Measurements from ENCODE around the gene BLACAT1.
A peak's percentile ranks its signal among the peaks of the same experiment; 100 is the strongest.

Gene BLACAT1

DNA sequence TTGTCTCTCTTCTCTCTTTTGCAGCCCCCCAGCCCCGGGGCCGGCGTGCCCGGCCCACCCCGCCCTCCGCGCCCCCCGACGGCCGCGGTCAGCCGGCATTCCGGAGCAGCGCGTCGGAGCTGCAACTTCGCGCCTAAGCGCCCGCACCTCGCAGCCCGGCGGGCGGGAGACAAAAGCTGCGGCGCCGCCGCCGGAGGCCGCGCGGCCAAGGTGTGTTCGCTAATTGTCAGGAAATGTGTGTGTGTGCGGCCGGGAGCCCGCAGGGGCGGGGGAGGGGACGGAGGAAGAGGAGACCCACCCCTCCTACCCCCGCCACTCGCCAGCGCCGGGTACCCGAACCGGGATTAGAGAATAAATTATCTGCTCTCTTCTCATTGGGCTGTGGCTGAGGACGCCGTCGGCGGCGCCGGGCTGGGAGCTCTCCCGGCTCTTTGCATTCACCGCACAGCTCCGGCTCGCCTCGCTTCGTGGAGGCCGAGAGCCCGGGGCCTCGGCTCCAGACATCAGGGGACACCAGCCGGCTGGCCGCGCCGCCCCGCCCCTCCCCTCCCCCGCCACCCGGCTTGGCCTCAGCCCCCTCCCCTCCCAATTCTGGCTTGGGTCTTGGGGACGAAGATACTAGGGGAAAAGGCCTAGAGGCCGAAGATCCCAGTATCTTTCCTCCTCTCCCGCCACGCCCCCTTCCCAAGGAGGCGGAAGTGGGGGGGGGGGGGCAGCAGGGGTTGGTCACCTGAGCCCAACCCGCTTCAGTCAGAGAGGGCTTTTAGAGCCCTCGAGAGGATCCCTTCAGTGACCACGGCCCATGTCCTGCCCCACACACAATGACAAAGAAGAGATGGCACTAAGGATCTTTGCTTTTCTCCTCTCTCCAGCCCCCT lies 1.3 kb upstream of the BLACAT1 start:
- no peak for DNase-seq (ENCODE audit: low read depth in 2 of 2)

DNA sequence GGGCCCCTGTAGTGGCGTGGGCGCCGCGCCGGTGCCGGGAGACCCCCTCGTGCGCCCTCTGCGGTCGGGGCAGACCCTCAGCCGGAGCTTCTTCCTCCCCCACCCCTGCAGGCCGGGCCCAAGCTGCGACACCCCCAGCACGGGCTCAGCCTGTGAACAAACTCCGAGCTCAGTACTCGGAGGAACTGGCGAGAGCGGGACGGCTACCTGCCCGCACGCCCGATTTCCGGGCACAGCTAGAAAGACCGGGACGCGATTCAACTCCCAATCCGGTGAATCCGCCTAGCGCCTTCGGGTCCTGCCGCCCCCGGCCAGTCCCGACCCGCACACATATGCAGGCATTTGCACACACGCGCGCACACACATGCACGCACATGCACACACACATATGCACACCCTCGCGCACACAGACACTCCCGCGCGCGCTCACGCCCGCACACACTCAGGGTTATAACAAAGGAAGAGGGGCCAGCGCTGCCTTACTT lies 580 bp upstream of the BLACAT1 start:
- no peak for DNase-seq (ENCODE audit: low read depth in 2 of 2)

DNA sequence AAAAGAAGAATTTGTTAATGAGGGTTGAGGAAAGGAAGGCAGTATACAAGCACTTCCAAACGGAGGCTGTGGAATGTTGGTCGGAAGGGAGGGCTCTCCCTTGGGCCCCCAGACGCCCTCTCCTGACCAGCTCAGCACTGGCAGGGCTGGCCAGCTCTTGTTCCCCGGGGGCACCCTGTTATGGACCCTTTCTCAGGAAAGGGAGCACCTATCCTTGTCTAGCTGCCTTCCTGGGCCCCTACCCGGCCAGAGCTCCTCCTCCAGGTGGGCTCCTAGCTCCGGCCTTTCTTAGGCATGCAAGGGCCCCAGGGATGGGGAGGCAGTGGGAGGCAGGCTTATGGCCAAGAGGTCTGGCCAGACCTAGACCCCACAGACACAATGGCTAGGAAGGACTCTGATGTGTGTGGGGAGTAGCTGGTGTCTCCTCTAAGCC lies 926 bp downstream of the BLACAT1 start:
- no peak for DNase-seq (ENCODE audit: low read depth in 2 of 2)

DNA sequence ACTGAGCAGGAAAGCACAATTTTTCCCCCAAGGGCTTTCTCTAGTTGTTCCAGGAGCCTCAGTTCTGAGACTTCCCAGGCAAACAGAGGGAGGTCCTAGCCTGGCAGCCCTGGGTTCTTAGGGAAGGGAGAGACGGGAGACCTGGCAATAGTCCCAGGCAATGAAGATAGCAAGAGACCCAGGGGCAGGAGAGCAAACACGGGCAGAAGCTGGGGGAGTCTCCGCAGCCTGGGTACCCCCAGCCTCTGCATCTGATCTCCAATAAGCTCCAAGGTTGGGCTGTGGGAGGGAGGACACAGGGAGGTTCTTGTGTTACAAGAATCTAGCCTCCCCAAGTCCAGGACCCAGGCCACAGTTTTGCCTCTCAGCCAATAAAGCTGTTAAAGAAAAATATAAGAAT lies 2.4 kb downstream of the BLACAT1 start:
- DNase-seq (ENCODE audit: low read depth in 2 of 2): no peak

DNA sequence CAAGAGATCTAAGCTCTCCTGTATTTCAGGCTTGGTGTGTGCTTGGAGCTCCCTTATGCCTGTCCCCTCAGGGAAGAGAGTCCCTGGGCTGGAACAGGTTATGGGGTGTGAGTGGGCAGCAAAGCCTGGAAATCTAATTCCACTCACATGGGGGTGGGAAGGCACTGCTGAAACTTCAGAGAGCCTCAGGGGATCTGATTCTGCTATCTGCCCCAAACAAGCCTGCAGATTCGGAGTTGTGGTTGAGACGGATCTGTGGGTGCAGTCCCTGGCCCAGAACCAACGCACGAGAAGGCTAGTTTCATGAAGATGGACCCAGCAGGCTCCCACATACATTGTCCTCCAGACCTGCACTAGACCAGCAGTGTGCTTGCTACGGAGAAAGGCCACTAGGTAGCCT lies 2.9 kb downstream of the BLACAT1 start:
- DNase-seq (ENCODE audit: low read depth in 2 of 2): no peak

DNA sequence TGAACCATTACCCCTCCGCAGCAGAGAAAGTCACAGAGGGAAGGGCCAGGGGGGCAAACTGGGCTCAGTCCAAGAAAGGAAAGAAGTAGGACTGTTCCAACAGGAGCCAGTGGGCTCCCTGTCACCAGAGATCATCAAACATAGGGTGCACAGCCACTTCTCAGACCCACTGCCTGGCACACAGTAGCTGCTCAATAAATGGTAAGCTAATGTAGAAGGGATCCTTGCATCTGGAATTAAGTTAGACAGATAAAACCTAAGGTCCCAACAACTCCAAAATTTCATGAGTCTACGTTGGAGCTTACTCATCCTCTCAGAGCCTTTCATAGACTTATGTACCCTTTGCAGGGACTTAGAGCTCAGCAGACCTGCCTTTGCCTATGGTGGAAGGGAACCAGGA lies 3.5 kb downstream of the BLACAT1 start:
- DNase-seq (ENCODE audit: low read depth in 2 of 2): no peak

DNA sequence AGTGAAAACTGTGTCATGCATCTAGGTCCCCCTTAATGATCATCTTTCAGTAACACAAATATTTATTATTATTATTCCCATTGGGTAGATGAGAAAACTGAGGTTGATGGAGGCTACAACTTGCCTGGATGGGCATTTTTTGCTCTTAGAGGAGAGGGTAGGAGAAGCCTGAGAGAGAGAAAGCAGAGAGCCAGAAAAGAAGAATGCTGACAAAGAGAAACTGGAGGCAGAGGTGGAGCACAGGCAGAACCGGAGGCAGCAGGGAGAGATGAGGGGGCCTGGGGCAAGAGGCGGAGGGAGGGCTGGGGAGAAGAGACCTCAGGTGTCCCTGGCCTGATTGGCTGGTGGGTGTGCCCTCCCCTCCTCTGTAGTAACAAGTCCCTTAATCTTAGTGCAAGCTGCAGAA lies 4.1 kb downstream of the BLACAT1 start:
- DNase-seq (ENCODE audit: low read depth in 2 of 2): no peak

DNA sequence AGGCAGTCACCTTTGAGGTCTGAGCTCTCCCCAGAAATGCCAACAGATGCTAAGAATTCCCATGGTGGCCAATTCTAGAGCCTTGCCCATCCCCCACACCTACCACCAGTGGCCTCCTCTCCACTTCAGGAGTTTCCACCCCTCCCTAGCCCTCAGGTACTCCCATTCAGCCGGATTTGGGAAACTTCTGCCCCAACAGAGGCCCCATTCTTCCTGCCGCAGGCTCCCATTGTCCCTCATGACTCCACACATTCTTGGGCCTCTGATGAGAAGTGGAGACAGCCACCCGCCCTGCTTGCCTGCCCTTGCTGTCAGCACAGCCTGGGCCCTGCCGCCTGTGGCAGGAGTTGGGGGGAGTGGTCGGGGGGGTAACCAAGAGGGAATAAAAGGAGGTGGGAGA lies 4.6 kb downstream of the BLACAT1 start:
- DNase-seq (ENCODE audit: low read depth in 2 of 2): no peak

DNA sequence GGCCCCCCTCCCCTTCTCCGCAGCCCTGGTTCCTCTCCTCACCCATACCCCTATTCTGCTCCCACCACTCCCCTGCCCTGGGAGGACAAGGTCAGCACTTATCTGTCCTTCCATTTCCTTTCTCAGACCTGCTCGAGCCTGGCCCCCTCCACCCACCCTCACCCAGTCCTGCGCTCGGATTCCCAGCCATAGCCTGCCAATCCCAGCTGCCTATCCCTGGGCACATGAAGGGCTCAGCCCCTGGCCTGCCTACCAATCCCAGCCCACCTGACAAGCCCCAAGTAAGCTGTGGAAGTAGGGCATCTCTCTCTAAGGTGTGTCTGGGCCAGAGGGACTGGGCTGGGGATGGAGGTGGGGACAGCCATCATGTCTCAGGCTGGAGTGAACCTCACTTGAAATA lies 5.4 kb downstream of the BLACAT1 start:
- no peak for DNase-seq (ENCODE audit: low read depth in 2 of 2)

DNA sequence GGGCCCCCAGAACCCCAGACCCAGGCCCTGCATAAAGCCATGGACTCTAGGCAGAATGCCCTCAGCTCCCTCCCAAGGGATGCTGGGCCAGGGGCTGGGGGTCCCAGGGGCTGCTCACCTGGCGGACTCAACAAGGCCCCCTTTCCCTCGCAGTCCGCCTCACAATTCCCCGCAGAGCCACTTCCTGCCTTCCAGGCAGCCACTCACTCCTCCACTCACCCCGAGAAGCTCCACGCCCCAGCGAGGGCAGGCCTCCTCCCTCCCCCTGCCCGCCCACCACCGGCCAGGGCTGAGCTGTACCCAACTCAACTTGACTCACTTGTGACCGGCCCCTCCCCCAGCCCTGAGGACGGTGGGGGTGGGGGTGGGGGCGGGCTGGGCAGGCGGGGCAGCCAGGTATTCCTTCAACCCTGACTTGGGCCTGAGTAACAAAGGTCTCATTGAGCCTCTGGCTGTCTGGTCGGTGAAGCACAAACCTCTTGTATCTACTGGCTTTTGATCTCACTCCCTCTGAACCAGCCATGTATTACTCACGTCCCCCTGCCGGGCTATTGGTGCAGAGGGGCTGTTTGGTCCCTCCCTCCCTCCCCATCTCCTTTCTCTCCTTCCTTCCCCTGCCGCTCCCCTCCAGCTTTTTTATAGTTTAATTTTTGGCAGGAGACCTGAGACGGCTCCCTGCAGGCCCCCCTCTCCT lies 5.9 kb downstream of the BLACAT1 start:
- DNase-seq (ENCODE audit: low read depth in 2 of 2): peak; percentile 12 to 26

DNA sequence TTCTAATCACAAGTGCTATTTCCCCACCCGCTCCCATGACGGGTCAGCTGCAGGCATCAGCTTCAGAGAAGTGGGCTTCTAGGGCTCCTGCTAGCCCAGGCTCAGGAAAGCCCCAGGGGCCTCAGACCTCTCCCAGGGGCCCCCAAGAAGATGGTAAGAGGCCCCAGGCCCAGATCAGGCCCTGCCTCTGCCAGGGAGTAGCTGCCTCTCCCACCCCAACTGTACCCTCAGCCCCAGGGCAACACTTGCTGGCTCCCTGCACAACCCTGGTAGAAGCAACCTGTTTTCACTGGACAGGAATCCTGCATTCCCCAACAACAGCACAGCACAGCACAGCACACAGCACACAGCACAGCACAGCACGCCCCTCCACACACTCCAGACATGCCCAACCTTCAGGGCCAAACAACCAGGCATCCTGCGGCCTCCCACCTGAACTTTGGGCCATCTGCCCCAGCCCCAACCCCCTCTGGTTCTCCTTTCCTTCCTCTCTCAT lies 6.5 kb downstream of the BLACAT1 start:
- no peak for DNase-seq (ENCODE audit: low read depth in 2 of 2)

DNA sequence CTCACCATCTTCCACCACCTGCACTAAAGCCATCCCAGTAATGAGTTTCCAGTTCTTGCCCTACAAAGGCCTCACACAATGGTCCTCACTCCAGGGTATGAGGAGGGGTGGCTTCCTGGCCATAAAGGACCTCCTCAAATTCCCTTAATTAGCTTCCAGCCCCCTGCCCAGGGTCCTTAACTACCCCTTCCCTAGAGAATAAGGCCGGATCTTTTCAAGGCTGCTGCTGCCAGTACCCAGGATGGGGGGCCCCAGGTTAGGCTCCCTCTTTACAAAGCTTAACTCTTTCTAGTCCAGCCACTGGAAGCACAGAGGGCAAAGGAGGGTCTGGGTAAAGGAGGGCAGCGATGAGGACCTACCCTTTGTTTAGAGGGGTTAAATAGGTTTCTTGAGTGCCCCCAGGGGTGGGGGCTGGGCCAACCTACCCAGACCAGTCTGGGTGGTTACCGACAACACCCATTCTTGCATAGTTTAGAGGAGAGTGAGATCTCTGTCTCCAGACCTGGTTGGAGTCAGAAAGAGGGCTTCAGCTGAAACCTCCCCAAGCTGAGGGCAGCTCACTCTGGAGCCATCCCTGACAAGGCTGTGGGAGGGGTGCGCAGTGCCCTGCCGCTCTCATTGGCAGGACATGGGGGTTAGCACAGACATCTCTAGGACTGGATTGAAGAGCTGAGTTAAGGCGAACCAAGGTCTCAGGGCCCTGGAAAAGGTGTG lies 7.1 kb downstream of the BLACAT1 start:
- no peak for DNase-seq (ENCODE audit: low read depth in 2 of 2)

DNA sequence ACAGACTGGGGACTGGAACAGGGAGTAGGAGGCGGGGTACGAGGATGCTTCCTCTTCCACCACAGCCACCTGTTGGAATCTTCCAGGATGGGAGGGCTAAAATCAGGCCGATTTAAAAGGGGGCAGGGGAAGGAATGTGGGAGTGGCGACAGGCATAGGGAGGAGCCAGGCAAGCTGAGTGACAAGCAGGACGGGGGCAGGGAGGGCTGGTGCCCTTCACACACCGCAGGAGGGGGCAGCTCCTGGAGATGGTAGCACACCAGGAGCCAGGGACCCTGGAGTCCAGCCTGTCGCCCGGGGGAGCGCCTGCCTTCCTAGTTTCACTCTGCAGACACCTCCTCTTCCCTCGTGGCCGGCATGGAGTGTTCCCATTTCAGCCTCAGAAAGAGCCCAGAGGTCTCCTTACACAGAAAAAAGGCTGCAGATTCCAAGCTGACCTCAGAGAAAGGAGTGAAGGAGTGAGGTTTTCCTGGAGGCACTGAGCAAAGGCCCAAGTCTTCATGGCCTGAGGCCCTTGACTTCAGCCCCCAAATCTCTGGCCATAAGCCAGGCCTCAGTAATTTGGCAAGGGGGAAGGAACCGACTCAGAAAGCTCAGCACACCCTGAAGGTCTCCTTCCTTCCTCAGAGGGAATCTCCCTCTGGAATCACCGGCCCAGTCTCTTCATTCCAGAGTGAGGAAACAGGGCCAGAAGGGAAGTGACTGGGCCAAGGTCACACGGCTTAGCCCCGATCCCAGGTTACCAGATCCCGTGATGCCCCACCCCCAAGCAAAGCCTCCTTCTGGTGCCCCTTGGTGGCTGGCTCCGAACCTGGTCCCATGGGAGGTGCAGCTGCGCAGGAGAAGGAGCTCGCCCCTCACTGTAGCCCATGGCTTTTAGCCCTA lies 8.1 kb downstream of the BLACAT1 start:
- no peak for DNase-seq (ENCODE audit: low read depth in 2 of 2)

DNA sequence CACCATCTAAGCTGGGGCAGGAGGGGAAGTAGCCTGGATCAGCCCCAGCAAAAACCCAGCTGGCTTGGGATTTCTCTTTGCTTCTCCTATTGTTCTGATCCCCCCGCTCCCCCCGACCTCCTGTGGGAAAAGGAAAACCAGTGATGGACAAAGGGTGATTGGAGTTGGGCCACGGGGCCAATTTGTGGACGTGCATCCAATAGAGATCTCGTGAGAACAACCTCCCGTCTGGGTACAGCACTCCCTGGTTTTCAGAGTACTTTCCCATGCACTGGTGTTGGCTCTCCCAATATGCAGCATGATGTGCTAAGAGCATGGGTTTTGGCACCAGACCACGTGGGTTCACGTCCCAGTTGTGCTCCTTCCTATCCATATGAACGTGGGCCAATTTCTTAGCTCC lies 9.0 kb downstream of the BLACAT1 start:
- DNase-seq (ENCODE audit: low read depth in 2 of 2): no peak

DNA sequence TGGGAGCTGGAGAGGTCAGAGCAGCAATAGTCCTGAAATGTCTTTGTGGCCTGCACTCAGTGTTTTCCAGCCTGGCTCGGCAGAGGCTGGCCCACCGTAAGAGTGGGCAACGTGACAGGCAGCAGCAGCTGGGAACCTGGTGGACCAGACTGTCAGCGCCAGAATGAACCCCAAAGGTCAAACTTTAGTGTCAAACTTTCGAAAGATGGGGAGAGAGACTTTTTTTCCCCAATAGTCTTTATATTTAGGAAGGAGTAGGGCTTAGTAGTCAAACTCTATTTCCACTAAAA lies 10.3 kb downstream of the BLACAT1 start:
- no peak for DNase-seq (ENCODE audit: low read depth in 2 of 2)

DNA sequence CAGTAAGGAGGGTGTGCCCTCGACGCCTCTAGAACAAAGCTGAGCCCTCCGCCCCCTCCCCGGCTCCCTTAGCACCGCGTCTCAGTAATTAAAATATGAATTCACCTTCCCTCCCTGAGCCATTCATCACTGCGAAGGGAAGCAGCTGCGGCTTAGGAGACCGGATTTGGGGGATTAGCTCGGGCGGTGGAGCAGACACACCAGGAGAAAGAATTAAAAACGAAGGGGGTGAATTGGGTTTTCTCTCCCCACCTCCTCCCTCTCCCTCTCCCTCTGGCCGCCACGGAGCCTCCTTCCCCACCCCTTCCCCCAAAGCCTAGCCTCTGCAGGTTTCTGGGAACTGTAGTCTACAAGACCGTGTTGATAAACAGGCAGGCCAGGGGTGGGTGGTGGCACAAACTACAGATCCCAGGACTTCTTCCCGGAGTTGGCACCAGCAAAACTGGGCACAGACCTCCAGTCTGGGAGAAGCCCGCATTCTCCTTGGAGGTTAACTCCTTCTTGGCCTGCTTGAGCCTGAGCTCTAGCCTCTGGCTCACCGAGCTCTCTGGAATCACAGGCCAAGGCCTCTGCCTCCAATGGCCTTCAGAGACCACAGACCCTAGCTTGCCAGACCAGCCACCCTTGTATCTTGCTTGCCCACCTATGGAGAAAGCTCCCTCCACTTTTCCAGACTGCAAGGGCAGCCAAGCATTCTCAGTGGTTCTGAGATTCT lies 10.8 kb downstream of the BLACAT1 start:
- DNase-seq (ENCODE audit: low read depth in 2 of 2): no peak

DNA sequence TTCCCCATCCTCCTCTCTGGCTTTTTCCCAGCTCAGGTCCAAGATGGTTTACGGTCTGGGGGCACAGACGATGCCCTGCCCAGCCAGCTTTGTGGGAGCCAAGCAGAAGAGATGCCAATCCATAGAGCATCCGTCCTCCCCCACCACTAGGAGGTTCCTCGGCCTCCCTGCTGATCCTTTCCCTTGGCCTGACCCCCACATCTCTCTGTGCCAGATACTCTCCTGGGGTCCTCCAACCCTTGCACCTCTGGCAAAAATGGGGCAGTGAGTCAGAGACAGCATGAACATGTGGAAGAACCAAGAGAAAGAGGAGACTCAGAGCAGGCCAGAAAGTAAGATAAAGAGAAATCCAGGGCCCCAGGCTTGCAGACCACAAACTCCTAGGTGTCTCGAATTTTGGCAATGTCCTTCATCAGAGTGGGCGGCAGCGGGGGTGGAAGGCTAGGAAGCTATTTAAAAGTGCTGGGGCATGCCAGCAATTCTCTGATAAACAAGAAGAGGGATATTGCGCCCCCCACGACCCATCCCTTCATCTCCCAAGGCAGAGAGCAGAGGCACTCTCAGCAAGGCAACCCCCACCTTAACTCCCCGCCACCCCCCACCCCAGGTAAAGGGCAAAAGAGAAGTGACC lies 11.4 kb downstream of the BLACAT1 start:
- no peak for DNase-seq (ENCODE audit: low read depth in 2 of 2)

DNA sequence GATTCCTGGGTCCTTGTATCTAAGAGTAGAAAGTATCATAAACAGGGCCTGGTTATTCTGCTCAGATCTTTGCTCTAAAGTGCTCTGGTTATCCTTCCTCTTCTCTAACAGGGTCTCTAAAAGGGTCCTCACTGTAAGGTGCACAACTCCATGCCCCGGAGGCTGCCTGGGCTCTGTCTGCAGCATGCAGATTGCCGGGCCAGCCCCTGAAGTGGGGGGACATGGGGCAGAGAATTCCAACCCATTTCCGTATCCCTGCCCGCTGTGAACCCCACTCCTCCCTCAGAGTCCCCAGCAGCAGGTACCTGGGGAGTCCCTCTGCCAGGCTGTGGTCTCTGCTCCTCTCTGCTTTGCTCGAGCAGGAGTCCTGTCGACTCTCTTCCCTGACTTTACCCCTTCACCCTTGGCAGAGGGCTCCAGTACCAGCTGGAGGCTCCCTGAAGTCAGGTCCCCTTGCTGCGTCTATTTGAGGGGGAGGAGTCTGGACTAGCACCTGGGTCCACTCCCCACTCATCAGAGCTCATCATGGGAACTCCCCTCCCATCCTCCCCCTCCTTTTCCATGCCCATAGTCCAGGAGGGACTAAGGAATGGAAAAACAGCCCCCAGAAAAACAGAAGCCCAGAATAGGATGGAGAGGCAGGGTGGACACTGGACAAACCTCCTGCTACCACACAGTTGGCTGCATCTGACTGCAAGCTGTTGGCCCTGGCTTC lies 12.1 kb downstream of the BLACAT1 start:
- no peak for DNase-seq (ENCODE audit: low read depth in 2 of 2)

DNA sequence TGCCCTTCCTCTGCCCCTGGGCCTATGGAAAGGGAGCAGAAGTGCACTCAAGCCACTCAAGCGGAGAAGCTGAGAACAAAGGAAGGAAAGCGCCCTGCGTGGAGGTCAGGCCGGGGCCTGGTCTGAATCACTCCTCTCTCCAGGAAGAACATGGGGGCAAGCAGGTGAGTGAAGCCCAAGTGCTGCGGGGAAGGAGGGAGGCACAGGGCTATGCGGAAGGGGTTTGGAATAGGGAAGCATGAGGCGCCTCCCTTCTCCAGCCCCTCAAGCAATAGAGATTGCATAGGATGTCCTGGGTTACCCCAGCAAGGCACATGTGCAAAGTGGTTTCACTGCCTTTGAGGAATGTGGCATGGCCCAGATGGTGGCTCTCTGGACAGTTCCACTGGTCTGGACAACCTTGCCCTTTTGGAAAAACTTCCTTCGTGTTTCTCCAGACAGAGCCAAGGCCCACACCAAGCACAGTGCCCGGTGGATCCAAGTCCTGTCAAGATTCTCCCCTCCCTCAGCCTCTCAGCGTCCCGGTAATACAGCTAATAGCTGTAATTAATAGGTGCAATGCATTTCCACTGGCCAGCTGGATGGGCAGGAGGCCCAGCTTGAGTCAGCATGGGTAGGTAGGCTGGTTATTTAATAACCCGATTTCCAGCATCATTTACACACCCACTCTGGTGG lies 13.7 kb downstream of the BLACAT1 start:
- DNase-seq (ENCODE audit: low read depth in 2 of 2): no peak
